ENCODE data around the gene ODAD3.
"Not testable (repeated sequence)": the region's sequence is repeated elsewhere in the genome, so short reads cannot be mapped to it uniquely, and the experiment has no call there.

Gene ODAD3

DNA sequence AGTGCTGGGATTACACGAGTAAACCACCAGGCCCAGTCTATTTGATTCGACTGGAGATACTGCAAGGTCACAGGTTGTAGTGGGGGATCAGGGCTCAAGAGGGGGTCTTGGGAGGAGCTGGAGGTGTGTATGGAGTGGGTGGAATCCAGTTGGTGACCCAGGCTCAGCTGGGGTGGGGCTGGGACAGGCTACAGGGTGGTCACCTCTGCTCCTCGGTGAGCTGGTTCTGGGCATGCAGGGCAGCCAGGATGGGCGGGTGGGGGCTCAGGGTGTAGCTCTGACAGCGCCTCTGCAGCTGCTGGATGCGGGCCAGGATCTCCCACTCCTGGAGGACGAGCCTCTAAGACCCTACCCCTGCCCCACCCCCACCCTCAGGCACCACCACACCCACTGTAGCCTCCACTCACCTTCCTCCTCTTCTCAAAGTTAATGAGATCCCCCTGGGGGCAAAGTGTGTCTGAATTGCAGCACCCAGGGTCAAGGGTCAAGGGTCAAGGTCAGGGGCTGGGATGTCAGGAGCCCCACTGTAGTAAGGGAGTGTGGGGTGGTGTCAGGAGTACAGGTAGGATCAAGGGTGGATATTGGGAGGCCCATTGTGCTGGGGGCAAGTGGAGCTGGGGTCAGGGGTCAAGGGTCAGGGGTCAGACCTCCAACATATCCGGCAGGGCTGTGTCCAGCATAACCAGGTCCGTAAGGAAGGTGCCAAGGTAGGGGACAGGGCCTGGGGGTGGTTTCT lies 32.9 kb downstream of the ODAD3 start:
- DNase-seq = no peak

DNA sequence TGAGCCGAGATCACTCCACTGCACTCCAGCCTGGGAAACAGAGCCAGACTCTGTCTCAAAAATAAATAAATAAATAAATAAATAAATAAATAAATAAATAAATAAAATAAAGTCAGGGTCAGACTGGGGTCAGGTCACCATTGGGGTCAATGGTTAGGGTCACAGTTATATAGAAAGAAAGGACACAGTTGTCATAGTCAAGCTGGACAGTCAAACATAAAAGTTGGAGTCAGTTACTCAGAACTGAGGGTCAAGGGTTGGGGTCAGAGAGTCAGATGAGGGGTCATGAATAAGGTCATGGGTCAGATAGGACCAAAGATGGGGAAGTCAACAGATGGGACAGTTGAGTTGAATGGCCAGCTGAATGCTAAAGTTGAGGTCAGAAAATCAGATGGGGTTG lies 34.1 kb downstream of the ODAD3 start:
- DNase-seq = no peak

DNA sequence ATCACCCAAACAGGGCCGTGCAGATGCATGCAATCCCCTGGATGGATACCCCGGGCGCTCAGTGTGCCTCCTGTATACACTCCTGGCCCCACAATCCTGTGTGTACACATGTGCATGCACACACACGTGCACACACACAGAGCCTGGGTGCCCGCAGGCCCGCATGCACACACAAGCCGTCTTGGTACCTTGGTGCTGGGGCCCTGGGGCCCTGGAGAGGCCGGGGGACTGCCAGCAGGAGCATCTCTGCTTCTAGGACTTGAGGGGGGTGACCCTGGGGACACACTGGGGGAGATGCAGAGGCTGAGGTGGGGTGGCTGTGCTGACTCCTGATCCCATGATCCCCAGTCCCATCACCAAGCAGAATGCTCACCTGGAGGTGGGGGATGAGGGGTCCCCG lies 35.3 kb downstream of the ODAD3 start:
- DNase-seq = no peak

GRCh38 chr19:11397089-11397610 lies 37.8 kb downstream of the ODAD3 start:
- no peak for DNase-seq

DNA sequence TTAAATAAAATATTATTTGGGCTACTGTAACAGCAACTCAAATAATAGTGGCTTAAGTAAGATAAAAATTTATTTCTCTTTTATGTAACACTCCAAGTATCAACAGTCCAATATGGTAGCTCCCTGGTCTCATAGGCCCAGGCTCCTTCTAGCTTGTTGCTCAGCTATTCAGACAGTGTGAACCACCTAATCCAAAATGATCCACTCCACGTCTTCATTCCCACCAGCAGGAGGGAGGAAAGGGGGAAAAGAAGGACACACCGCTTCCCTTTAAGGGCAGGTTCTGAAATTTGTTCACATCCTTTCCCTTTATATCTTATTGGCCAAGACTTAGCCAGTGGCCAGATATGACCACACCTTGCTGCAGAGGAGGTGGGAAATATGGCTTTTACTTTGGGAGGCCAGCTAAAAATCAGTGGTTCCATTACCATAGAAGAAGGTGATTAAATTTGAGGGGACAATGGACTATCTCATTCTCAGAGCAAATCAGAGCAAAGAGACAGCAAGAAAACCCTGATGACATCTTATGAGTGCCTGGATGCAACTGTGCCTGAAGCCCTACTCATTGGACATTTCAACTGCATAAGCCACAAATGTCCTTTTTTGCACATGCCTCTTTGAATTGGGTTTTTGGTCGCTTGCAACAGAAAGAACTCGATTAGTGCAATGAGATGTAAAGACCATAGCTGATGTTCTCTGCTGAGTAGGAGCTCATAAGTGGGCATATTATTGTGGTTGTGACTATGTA lies 43.8 kb downstream of the ODAD3 start:
- DNase-seq = no peak

GRCh38 chr19:11390359-11390758 lies 44.6 kb downstream of the ODAD3 start:
- DNase-seq = no peak

DNA sequence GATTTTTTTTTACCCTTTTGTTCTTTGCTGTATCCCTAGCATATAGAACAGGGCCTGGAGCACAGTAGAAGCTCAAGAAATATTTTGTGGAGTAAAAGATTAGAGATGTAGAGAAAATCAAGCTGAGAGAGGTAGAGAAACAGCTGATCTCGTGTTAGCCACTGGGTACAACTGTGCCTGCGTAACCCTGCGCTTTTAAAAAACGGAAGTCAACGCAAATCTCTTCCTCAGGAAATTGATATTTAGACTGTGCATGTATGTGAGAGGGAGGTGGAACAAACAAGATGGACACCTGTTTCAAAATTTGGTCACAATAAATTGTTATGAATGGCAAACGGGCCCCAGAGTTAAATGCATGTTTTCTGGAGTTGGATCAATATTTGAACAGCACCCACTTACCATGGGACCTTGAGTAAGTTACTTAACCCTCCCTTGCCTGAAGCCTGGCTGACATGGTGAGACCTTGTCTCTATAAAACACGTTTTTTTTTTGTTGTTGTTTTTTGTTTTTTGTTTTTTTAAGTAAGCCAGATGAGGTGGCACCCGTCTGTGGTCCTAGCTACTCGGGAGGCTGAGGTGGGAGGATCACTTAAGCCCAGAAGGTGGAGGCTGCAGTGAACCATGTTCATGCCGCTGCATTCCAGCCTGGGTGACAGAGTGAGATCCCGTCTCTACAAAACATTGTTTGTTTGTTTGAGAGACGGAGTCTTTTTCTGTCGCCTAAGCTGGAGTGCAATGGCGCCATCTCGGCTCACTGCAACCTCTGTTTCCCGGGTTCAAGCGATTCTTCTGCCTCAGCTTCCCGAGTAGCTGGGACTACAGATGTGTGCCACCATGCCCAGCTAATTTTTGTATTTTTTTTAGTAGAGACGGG lies 47.5 kb downstream of the ODAD3 start:
- no peak for DNase-seq

GRCh38 chr19:11384778-11385129 lies 50.2 kb downstream of the ODAD3 start:
- DNase-seq = no peak

- DNase-seq = no peak
Measured at GRCh38 chr19:11383706-11384048, 51.2 kb downstream of the ODAD3 start.

- peak; percentile 77 for DNase-seq
Measured at GRCh38 chr19:11382898-11383705, 51.8 kb downstream of the ODAD3 start.

DNA sequence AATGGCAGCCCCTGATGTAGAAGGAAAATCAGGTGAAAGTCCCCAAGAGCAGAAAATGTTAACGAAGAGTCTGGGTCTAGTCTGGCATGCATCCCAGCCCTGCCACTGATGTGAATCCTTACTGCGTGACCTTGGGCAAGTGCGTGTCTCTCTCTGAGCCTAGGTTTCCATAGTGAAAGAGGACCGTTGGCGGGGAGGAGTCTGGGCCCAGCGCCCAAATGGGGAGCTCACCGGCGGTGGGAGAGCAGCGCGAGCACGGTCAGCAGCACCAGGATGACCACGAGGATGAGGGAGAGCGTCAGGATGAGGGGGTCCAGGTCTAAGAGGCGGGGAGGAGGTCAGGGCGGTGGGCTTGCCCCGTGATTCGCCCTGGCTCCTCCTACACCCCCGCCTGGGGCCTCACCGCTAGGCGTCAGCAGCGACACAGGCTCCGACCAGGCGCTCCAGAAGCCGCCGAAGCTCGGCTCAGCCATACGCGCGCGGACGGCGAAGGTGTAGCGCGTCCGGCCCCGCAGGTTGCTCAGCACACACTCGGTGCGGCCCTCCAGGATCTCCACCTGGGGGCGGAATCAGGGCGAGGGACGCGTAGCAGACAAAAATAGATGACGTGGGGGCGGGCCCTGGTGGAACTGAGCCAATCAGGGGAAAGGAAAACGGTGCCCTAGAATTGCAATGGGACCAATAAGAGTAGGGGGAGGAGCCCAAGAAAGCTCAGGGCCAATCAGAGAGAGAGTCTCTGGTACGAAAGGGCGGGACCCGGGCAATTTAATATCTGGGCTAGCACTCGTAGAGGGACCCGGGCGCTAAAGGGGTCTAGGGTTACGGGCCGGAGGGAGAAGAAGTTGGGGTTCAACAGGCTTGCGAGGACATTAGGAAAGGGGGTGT lies 54.0 kb downstream of the ODAD3 start:
- DNase-seq = peak; percentile 98

DNA sequence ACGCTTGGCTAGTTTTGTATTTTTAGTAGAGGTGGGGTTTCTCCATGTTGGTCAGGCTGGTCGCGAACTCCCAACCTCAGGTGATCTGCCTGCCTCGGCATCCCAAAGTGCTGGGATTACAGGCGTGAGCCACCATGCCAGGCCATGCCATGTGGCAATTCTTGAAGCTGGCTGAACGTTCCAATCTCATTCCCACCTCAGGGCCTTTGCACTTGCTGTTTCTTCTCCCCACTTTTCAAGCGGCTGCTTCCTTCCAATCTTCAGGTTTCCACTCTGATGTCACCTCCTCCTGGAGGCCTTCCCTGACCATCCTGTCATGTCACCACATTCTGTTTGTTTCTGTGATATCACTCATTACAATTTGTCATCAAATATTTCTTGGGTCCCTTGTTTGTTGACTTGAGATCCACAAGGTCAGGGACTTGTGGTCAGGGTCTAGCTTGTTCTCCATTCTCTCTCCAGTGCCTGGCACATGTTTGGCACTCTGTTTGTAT lies 55.0 kb downstream of the ODAD3 start:
- no peak for DNase-seq

DNA sequence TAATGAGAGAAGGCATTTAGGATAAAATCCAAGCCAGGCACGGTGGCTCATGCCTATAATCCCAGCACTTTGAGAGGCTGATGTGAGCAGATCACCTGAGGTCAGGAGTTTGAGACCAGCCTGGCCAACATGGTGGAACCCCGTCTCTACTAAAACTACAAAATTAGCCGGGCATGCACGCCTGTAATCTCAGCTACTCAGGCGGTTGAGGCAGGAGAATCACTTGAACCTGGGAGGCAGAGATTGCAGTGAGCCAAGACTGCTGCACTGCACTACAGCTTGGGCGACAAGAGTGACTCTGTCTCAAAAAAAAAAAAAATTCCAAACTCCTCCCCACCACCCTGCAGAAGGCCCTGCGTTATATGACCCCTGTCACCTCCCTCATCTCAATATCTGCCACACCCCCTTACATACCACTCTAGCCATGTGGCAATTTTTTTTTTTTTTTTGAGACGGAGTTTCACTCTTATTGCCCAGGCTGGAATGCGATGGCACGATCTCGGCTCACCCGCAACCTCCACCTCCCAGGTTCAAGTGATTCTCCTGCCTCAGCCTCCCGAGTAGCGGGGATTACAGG lies 55.6 kb downstream of the ODAD3 start:
- DNase-seq = not testable (repeated sequence)

- DNase-seq = no peak
Measured at GRCh38 chr19:11378319-11379189, 56.4 kb downstream of the ODAD3 start.

DNA sequence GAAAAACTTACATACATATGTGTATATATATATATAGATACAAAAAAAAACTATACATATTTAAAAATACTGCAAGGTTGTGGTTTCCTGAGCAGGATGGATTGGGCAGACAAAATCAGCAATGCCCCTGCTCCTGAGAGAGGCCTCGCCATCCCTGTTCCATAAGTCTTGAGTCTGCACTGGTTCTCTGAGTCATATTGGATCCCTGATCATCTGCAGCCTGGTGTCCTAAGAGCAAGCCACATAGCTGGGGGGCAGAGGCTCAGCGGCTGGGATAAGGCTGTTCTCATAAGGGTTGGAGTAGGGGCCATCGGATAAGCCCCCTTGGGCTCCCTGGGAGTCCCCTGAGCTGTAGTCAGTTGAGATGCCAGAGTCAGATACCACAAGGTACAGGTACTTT lies 57.2 kb downstream of the ODAD3 start:
- DNase-seq = no peak

DNA sequence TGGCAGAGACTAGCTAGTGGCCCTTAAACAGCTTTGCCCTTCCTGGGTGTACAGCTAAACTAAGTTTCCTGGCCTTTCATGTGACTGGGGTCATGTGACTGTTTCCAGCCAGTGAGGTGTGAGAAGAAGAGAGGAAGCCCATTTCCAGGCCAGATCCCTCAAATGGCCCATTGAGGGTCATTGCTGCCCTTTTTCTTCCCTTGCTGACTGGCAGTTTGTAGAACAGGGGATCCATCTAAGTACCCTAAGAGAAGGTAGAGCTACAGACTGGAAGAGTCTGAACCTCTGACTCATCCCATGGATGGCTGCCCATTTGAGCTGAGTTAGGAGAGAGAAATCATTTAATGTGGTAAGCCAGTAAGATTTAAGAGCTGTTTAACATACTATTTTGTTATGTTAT lies 57.7 kb downstream of the ODAD3 start:
- DNase-seq = no peak

GRCh38 chr19:11375143-11375948 lies 59.6 kb downstream of the ODAD3 start:
- peak; percentile 88 for DNase-seq

- DNase-seq = peak; percentile 99
Measured at GRCh38 chr19:11374433-11375142, 60.3 kb downstream of the ODAD3 start, which contains the start of gene SWSAP1. Gene SWSAP1 (plus strand): TSS chr19:11374666. CDS start chr19:11374681, 15 bp downstream.

All from activated effector memory CD4-positive, alpha-beta T cell treated with anti-CD3 and anti-CD28 coated beads, Interleukin-2, amount 50 U/mL, for 16 hours (primary cell).